Forelimb muscle (tissue), 1 donor: Measurements from ENCODE around the gene PAXIP1. TPM values are rescaled to one million over a fixed set of nuclear protein-coding genes. Genes with fewer than 3 reads are reported as not detected.

Source experiments
- polyA plus RNA-seq: library from polyadenylated mRNA; unstranded; fragments of 120-200 nt; gene quantifications from one replicate; pipeline ENCODE4 v1.2.1, GENCODE V29; 2013; ENCODE audit not compliant: insufficient read length

PAXIP1 gene
- polyA plus RNA-seq, 1 donor: 11.4 TPM

Other genes starting within 250 kb of the PAXIP1 start
- gene HTR5A, start 67.2 kb upstream of the PAXIP1 start, polyA plus RNA-seq: not detected